HG03521 (cell line): ENCODE data around the gene CORO6.
A peak's percentile ranks its signal among the peaks of the same experiment; 100 is the strongest.

ENCODE experiments used
- ATAC-seq: cut with Tn5 transposase; IDR thresholded peaks from one replicate; pipeline ENCODE4 v1.9.1; 2021; ENCODE audit warnings: mild to moderate bottlenecking, moderate library complexity; ENCODE audit not compliant: unreplicated experiment

Gene CORO6

DNA sequence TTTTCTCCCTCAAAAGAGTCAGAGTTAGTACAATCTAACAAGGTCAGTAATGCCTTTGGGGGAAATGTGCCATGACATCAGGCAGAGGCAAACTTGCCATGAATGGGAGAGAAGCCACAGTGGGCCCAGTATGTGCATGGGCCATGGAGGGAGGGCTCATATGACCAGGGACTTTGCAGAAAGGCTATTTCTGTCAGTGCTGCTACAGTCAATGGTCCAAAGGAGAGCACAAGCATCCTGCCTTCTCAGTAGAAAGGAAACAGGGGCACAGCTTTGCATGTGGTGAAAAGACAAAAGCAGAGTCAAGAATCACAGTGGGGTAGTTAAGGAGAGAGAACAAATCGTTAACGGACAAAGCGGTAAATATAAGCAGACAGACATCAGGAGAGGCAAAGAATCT is 11.2 kb upstream of the CORO6 start:
- ATAC-seq = no peak

DNA sequence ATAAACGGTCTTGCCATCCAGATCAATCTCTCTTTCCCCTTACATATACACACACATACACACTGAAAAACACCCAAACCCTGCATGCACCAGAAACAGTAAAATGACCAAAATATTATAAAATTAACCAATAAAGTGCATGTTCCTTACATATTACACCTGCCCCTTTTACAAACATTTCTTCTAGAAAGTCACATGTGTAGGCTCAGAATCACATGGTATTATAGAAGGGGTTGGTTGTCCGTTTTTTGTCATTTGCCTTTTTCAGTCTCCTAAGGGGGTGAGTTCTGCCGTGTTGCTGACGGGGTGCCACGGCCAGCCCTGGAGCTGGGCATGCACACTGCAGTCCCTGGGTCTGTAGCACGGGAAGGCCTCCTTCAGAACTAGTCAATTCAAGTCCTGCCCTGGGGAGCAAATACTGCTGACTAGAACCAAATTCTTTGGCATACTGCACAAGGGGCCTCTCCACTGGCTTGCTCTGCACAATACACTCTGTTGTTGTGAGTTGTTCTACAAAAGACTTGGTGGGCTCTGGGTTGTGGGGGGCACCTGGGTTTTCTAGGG is 8.0 kb upstream of the CORO6 start:
- ATAC-seq = no peak

DNA sequence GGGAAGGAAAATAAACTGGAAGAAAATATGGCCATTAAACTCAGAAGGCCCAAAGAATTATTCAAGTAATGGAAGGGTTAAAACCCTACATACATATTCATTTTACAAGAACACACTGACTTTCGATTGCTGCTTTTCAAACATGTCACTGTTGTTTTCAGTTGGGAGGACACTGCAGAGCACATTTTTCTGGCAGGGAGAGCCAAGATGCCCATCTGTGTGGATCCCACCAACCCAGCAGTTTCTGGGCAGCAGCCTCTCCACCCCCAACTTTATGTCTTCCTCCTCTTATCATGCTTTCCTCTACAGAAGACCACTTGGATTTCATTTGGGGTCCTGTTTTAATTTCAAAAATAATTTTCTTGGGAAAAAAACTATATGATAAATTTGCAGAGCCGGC is 7.1 kb upstream of the CORO6 start:
- ATAC-seq = no peak

DNA sequence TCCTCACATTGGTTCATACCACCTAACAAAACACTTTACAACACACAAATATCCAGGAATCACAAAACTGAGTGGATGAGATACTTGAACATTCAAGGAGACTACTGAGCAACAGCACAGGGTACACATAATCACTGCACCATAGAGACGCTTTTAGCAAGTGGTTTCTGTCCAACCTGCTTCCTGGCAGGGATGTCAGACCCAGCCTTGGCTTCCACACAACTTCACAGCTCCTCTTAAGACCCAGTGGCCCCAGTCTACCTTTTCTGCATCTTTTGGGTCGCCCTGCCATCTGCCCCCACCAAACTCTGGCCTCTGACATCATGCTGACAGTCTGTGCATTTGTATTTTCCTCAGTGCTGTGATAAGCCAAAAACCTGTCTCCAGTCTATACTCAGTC is 5.9 kb upstream of the CORO6 start:
- ATAC-seq = no peak

DNA sequence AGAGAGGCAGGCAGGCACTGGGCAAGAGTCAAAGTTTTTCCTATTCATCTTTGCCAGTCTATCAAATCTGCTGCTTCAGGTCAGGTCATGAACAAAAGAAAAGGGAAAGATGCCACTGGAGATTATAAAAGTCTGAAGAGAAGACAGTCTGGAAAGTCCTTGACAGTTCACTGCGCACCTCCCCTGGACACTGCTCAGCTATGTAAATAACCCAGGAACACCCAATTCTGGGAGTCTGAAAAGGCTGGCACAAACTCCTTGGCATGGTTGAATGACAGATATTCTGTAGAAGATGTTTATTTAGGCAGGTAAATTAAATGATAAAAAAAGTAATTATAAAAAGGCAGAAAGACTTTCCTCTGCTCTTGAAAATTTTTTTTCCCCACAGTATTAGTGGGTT is 5.2 kb upstream of the CORO6 start:
- no peak for ATAC-seq

DNA sequence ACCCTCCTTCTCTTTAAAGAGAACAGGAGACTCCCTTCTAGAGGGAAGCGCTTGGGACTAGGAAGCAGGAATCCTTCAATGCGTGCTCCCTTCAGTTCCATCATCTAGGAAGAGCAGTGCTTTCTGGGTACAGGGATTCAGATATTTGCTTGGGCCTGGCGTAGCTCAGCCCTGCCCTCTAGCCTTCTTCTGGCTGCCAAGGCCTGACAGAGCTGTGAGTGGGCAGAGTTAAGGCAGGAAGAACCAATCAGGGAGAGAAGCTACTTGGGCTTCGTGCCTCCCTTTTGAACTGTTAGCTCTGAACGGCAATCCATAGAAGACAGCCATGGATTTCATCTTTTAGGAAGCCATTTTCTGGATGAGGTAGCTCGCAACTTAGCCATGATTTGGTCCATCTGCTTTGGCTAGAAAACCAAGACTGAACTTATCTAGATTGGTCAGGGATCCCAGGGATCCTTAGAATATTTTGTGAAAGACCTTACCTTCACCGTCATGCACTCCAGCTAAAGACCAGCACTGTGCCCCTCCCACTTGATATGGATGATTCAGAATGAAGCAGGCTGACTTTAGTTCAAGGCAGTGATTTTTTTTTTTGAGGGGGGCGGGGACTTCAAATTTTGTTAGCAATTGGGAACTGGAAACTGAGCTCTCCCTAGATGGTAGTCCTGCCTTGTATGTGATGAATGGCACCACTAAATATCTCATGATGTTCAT is 2.5 kb upstream of the CORO6 start:
- no peak for ATAC-seq

DNA sequence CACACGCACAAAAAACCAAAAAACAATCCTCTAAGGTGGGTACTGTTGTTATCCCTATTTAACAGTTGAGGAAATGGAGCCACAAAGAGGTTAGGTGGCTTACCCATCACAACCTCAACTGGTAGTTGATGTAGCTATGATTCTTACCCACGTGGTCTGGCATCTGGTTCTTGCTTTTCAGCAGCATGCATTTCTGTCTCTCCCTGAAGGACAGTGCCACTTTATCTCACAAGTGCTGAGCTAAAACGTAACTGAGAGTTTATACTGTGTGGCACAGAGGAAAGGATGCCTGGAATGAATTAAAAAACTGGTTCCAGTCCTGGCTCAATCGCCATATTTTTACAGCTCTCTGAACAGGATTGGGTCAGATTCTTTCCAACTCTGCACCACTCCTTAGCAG is 1.9 kb upstream of the CORO6 start:
- ATAC-seq = no peak

DNA sequence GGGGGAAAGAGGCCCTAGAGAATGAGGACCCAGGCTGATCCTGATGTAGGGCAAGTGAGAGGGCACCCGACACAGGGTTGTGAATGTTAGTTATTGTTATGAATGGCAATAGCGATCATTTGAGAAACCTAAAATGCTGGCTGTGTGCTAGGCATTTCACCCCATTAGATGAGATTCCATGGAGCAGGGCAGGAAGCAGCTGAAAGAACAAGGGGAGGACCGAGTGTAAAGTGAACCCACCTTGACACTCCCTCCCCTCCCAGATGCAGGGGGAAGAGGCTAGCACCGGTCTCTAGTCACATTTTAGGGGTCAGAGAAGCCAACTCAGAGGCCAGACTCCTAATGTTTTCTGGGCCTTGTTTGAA is 553 bp upstream of the CORO6 start:
- no peak for ATAC-seq

DNA sequence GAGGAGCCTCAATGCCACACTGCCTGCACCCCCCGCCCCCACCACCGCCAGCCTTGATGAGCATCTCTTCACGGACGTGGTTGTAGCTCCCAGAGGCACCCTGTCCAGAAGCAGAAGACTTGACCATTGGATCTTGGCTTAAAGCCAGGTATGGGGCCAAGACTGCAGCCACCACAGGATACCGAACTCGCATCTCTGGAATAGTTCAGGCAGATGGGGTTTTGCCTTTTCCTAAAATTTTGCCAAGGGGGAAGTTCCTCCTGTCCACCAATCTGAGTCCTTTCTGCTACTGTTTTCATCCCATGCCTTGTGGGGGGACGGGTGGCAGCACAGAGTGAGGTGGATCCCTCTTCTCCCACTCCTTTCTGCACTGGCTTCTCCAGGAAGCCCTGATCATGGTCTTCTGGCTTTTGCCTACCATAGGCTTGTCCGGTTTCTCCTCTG is 939 bp downstream of the CORO6 start:
- ATAC-seq = no peak

DNA sequence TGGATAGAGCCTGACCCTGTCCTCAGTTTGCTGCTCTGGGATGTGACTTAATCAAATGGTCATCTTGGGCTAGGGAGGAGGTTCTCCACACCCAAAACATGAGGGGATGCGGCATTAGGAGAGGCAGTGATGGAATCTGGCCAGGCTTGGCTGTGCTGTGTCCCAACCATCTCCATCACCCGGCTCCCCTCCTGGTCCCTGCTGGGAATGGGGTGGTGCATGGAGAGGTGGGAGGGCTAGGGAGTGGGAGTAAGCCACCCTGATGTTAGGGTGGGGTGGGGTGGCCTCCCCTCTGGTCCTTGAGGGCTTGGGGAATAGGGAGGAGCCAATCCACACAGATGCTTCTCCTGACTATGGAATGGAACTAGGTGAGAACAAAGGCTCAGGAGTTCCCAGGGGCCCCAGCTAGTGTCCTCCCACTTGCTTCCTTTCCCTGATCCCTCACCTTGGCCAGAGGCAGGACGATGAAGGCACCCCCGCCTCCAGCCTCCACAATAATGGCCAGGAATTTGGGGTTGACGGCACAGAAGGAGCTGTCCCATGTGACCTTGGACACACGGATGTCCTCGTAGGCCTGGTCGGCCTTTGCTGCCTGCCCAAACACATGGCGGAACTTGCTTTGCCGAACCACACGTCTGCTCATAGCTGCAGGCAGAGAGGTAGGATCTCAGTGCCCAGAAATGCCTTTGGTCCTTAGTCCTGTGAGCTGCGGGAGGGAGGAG is 1.8 kb downstream of the CORO6 start:
- no peak for ATAC-seq

DNA sequence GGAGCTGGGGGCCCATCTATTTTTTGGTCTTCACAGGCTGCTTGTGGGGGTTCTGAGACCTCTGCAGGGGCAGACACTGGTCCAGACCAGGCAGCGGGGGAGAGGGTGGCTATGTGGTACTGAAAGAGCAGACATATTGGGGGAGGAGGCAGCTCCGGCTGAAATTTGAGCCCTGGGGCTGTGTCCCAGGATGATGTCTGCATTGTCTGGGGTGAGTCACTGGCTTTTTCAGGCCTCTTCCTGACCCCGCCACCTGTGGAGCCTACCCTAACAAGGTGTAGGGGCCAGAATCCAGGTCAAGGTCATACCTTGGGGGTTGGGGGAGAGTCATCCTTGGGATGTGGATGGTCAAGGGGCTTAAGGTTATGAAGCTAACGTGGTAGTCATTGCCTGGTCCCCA is 2.4 kb downstream of the CORO6 start:
- ATAC-seq = no peak

DNA sequence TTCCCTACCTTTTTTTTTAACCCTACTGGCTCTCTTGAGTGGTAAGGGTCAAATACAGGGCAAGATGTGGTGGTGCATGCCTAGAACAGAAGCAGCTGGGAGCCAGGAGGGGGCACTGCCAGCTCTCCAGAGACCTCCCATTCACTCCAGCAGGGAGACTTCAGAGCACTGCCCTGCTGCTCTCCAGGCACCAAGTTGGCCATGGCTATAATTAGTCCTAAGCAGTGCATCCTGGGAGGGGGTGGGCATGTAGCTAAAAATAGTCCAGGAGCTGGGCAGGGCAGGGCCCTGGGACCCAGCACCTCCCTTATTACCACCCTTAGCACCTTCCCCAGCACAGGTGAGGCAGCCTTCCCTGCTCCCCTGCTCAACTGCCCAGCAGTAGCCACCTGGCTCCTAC is 3.5 kb downstream of the CORO6 start:
- ATAC-seq = no peak

DNA sequence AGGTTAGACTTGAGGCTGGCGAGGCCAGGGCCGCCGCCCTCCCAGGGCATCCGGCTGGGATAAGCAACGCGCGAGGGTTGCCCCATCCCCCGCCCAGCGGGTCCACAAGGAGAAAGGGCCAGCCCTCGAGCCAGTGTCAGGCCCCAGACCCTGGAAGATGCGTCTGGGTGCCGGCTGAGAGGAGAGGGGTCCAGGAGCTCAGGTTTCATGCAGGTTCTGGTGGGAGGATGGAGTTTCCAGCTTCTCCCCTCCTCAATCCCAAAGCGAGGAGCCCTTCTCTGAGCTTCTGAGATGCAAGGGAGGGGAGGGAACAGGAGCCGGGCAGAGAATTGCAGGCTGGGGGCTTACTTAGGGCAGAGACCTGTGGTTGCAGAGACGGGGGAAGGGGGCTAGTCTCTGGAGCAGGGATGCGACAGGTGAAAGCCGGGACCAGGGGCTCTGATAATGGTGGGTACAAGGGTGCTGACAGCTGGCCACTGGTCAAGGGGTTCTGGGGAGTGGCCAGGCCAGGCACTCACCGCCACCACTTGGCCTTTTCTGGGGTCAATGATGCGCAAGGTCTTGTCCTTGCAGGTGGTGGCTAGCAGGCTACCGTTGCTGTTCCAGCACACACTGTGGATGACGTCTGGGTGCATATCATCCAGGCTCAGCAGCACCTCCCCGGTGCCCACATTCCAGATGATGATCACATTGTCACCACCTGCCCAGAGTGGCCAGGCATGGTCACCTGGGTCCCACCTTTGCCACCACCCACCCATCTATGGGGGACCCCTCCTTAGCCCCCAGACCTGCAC is 4.2 kb downstream of the CORO6 start:
- no peak for ATAC-seq

DNA sequence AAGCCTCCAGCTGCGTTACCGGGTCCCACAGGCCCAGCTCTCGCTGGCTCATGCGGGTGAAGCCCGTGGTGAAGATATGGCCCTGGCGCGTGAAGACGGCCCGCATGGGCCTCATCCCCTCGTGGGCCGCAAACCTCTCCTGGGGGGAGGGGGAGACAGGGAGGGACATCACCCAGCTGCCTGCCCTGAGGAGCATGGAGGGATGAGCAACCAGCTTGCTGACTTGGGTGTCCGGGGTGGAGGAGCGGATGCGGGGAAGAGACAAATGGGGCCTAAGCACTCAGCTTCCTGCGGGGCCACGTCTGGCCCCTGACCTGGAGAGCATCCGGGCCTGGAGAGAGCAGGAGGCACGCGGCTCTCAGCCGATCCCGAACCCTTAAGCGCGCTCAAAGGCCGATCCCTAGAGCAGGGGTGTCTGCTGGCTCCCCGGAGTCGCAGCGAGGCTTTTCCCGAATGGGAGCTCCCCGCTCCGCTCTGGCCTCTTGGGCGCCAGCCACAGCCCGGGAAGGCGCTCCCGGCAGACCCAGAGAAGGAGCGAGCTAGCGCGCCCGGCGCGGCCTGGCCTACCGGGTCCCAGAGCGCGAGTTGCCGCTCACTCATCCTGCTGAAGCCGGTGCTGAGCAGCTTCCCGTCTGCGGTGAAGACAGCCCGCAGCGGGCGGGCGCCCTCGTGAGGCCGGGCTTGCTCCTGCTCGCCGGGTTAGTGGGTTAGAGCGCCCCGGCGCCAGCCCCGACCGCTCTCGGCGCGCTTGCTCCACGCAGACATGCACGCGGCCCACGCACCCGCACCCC is 5.0 kb downstream of the CORO6 start:
- peak; percentile 3 for ATAC-seq

DNA sequence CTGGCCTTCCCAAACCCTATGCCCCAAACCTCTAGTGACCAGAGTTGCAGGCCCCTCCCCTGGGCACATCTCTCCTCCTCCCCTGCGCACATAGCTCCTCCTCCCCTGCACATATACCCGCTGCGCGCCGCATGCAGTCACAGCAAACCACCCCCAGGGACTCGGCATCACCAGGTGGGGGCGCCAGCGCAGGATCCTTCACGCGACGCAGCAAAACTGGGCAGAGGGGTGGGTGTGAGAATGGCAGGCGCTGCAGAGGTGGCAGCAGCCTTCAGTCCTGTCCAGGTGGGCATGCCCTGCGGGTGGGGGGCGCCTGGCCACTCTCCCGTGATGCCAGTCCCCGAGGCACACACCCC is 5.6 kb downstream of the CORO6 start:
- peak; percentile 39 for ATAC-seq

DNA sequence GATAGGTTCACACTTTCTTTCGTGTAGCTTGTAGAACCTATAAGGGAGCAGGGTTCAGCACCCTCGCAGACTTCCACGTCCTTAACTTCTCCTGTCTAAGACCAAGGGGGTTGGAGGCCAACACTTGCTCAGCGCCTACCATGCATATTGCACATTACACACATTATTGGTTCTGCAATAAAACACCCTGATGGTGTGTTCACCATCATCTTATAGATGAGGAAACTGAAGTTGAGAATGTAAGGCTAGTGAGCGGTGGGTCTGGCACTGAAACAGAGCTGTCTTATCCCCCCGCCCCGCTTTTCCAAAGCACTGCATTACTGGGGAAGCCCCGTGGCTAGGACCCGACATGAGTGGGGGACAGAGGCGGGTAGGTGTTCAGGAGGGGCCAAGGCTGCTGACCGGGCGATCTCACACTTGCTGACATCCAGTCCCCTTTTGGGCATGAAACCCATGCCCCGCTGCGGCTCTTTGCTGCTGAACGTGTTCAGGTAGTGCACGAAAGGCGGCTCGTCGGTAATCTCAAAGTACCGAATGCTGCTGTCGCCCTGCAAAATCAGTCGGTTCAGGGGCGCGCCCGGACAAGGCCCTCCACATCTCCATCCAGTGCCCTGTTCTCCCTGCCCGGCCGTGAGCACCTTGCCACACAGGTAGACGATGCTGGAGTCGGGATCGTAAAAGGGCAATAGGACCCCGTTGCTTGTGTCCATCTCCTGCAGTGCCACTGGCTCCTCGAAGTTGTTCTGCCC is 6.2 kb downstream of the CORO6 start:
- no peak for ATAC-seq

DNA sequence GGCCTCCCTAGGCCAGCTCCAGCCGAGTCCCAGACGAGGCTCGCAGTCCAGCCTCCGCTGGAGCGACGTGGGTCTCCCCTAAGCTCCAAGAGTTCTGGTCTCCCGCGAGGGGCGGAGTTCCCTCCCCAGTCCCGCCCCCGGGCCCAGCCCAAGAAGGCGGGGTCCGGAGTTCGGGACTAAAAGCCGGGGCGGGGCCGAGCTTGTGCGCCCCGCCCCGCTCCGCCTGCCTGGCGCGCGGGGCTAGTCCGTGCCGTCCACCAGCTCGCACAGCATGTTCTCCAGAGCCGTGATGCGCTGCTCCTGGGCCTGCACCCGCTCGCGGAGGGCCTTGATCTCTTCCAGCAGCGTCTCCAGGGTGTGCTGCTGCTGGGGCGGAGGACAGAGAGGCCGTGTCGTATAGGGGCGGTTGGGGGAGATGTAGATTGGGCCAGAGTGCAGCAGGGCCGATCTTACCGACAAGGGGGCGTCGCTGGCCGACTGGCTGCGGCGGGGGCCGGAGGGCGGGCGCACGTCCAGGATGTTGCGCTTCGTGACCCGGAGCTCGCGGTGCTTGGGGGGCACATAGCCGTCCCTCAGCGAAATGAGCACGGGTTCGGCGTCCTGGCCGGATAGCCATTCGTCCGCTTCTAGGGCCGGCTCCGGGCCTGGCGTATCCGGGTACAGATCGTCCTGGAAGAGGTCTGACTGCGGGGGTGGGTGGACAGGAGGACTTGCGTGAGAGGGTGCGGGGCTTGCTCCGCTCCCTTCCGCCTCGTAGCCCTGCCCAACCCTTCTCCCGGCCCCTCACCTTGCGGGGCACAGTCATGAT is 7.0 kb downstream of the CORO6 start:
- no peak for ATAC-seq

DNA sequence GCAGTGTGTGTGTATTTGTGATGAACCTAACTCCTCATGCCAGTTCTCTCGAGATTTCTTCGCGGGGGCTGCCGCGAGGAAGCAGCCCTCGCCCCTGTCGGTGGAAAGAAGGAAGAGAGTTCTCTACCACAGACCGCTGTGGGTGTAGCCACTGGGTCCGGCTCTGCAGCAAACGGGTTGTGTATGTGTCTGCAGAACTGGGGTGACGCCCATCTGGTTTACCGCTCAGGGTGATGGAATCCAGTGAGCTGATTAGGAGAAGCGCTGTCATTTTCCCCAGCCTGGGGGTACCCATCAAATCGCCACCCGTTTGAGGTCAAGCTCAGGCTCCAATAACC is 7.7 kb downstream of the CORO6 start:
- ATAC-seq = no peak

DNA sequence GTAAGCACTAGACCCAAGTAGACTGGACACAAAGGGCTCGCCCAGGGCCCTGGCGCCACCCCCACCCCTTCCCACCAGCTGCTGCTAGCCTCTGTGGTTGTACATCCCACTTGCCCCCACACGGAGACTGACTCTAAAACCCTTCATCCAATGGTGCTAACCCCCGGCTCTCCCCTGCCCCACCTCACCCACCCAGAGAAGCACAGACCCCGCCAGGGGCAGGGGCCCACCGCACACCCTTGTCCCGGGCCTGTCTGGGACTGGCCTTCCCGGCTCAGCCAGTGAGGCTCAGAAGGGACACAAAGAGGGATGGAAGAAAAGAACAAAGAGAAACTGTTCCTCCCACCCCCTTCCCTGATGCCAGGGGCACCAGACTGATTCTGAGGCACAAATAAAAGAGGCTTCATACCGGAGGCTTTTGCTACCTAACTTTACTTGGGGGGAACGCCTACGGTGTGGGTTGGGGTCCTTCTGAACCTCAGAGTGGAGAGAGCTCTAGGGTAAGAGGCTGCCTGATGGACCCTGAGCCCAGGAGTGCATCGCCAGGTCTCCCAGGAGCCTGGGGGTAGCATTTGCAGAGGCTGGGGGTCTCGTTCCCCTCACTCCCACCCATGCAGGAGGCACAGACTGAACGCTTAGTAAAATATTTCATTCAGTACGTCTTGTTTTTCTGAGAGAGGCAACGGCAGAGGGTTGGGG is 8.2 kb downstream of the CORO6 start:
- no peak for ATAC-seq
